H9 (cell line): ENCODE results near the gene SP140L. TPM values are rescaled to one million over a fixed set of nuclear protein-coding genes. Genes with fewer than 3 reads are reported as not detected.

Experiments
- DNase-seq: peaks from one replicate; pipeline ENCODE4 v3.0.0-alpha.2; 2017
- H2AFZ ChIP-seq: one replicate; pipeline ENCODE4 v1.6.1; 2013; ENCODE audit warnings: mild to moderate bottlenecking, low read length, control low read depth, moderate library complexity
- H2AK5ac ChIP-seq: 2 replicates; pipeline ENCODE4 v1.6.1; 2013; ENCODE audit warnings: low read length, control low read depth, mixed read lengths; ENCODE audit not compliant: insufficient read length
- H2BK120ac ChIP-seq: one replicate; pipeline ENCODE4 v1.6.1; 2013; ENCODE audit warnings: low read depth, mild to moderate bottlenecking, low read length, control low read depth, inconsistent platforms; ENCODE audit not compliant: poor library complexity, severe bottlenecking
- H2BK12ac ChIP-seq: 2 replicates; pipeline ENCODE4 v1.6.1; 2013; ENCODE audit warnings: low read length, control low read depth, mixed read lengths, low read depth; ENCODE audit not compliant: insufficient read length
- H2BK15ac ChIP-seq: 2 replicates; pipeline ENCODE4 v1.6.1; 2013; ENCODE audit warnings: low read depth, low read length, control low read depth
- H2BK20ac ChIP-seq: one replicate; pipeline ENCODE4 v1.6.1; 2013; ENCODE audit warnings: low read depth, mild to moderate bottlenecking, low read length, control low read depth, inconsistent platforms; ENCODE audit not compliant: poor library complexity, severe bottlenecking
- H2BK5ac ChIP-seq: 2 replicates; pipeline ENCODE4 v1.6.1; 2013; ENCODE audit warnings: low read length, control low read depth, mixed read lengths; ENCODE audit not compliant: insufficient read length
- H3K14ac ChIP-seq: 2 replicates; pipeline ENCODE4 v1.6.1; 2013; ENCODE audit warnings: low read length, control low read depth; ENCODE audit not compliant: insufficient read depth
- H3K18ac ChIP-seq: 2 replicates; pipeline ENCODE4 v1.6.1; 2013; ENCODE audit warnings: low read depth, mild to moderate bottlenecking, mixed read lengths, low read length, control low read depth; ENCODE audit not compliant: insufficient read length
- H3K23ac ChIP-seq: 2 replicates; pipeline ENCODE4 v1.6.1; 2013; ENCODE audit warnings: low read length, control low read depth, mixed read lengths, low read depth; ENCODE audit not compliant: insufficient read length
- H3K23me2 ChIP-seq: 2 replicates; pipeline ENCODE4 v1.6.1; 2013; ENCODE audit warnings: low read depth, mild to moderate bottlenecking, mixed read lengths, low read length, control low read depth; ENCODE audit not compliant: insufficient read length, poor library complexity, severe bottlenecking
- H3K27ac ChIP-seq: 2 replicates; pipeline ENCODE4 v1.5.1; 2013; ENCODE audit warnings: low read length, control low read depth, mixed read lengths, low read depth; ENCODE audit not compliant: insufficient read length
- H3K27me3 ChIP-seq: 2 replicates; pipeline ENCODE4 v1.6.1; 2013; ENCODE audit warnings: low read length, control low read depth, inconsistent platforms; ENCODE audit not compliant: insufficient read depth
- H3K4ac ChIP-seq: 2 replicates; pipeline ENCODE4 v1.6.1; 2013; ENCODE audit warnings: low read depth, mild to moderate bottlenecking, control low read depth, inconsistent platforms, low read length, moderate library complexity
- H3K4me1 ChIP-seq: 2 replicates; pipeline ENCODE4 v1.6.1; 2013; ENCODE audit warnings: low read length, control low read depth, inconsistent platforms; ENCODE audit not compliant: insufficient read depth
- H3K4me2 ChIP-seq: 2 replicates; pipeline ENCODE4 v1.6.1; 2013; ENCODE audit warnings: low read length, control low read depth, mixed read lengths; ENCODE audit not compliant: insufficient read length, insufficient read depth
- H3K56ac ChIP-seq: 2 replicates; pipeline ENCODE4 v1.6.1; 2013; ENCODE audit warnings: low read depth, mild to moderate bottlenecking, mixed read lengths, low read length, control low read depth; ENCODE audit not compliant: insufficient read length
- H3K79me1 ChIP-seq: 2 replicates; pipeline ENCODE4 v1.6.1; 2013; ENCODE audit warnings: low read depth, mild to moderate bottlenecking, moderate library complexity, low read length, control low read depth, inconsistent platforms; ENCODE audit not compliant: insufficient read depth, poor library complexity, severe bottlenecking
- H3K79me2 ChIP-seq: 2 replicates; pipeline ENCODE4 v1.6.1; 2013; ENCODE audit warnings: low read length, control low read depth, inconsistent platforms; ENCODE audit not compliant: insufficient read depth
- H3K9ac ChIP-seq: 2 replicates; pipeline ENCODE4 v1.6.1; 2013; ENCODE audit warnings: low read length, control low read depth, mixed read lengths; ENCODE audit not compliant: insufficient read length; ENCODE audit errors: extremely low read depth
- H3K9me3 ChIP-seq: one replicate; pipeline ENCODE4 v1.6.1; 2013; ENCODE audit warnings: low read depth, low read length, inconsistent platforms; ENCODE audit not compliant: control insufficient read depth
- H3T11ph ChIP-seq: one replicate; pipeline ENCODE4 v1.6.1; 2013; ENCODE audit warnings: mild to moderate bottlenecking, low read length, control low read depth, inconsistent platforms
- H4K20me1 ChIP-seq: one replicate; pipeline ENCODE4 v1.6.1; 2013; ENCODE audit not compliant: control insufficient read depth, insufficient read length, insufficient read depth
- H4K5ac ChIP-seq: 2 replicates; pipeline ENCODE4 v1.6.1; 2013; ENCODE audit warnings: low read depth, mild to moderate bottlenecking, mixed read lengths, low read length, control low read depth; ENCODE audit not compliant: insufficient read length
- H4K8ac ChIP-seq: replicated peaks from 2 replicates; pipeline ENCODE4 v1.6.1; 2013; ENCODE audit warnings: low read length, control low read depth, mixed read lengths, low read depth; ENCODE audit not compliant: insufficient read length
- H4K91ac ChIP-seq: 2 replicates; pipeline ENCODE4 v1.6.1; 2013; ENCODE audit warnings: low read depth, mild to moderate bottlenecking, moderate library complexity, mixed read lengths, low read length, control low read depth; ENCODE audit not compliant: insufficient read length
- H3K27ac Mint-ChIP-seq, 3 experiments: 2 replicates in 2 of 3; 3 replicates in 1 of 3; pipeline ENCODE4 v1.8.0; 2020 to 2021; ENCODE audit warnings: mixed read lengths in 3 of 3, mild to moderate bottlenecking in 1 of 3, moderate library complexity in 1 of 3
- H3K27me3 Mint-ChIP-seq: 2 replicates; pipeline ENCODE4 v1.8.0; 2021; ENCODE audit warnings: low read depth, mild to moderate bottlenecking, moderate library complexity, mixed read lengths
- H3K36me3 Mint-ChIP-seq, 3 experiments: 2 replicates in 2 of 3; 3 replicates in 1 of 3; pipeline ENCODE4 v1.8.0; 2020 to 2021; ENCODE audit warnings: low read depth in 3 of 3, mixed read lengths in 3 of 3; ENCODE audit not compliant: insufficient read depth in 1 of 3
- H3K4me1 Mint-ChIP-seq, 2 experiments: 2 replicates each; pipeline ENCODE4 v1.8.0; 2020; ENCODE audit warnings: mixed read lengths in 2 of 2
- H3K4me3 Mint-ChIP-seq, 2 experiments: 2 replicates in 1 of 2; 3 replicates in 1 of 2; pipeline ENCODE4 v1.8.0; 2020 to 2021; ENCODE audit warnings: mild to moderate bottlenecking in 2 of 2, mixed read lengths in 2 of 2, moderate library complexity in 1 of 2
- H3K9me3 Mint-ChIP-seq, 2 experiments: 2 replicates in 1 of 2; 3 replicates in 1 of 2; pipeline ENCODE4 v1.8.0; 2020; ENCODE audit warnings: mild to moderate bottlenecking in 2 of 2, mixed read lengths in 2 of 2, moderate library complexity in 1 of 2
- WGBS: extraction: QIAGEN DNeasy Blood & Tissue Kit; methylation state at CpG from one replicate; pipeline ENCODE4 v1.1.7; 2013; ENCODE audit warnings: missing lambda C conversion rate, low lambda C conversion rate, mixed read lengths; ENCODE audit not compliant: insufficient read length; ENCODE audit errors: extremely low coverage; 5-methylcytosine and 5-hydroxymethylcytosine counted together
- total RNA-seq: library from RNA; stranded (reverse); gene quantifications from 2 replicates; pipeline ENCODE4 v1.2.1, GENCODE V29; 2021
- TF ChIP-seq, protein P1 (sequence below): fragments of 200-600 bp; sonication (generic); conservative IDR thresholded peaks from 3 replicates; pipeline ENCODE4 v1.8.0; 2021; ENCODE audit warnings: antibody characterized with exemption, mild to moderate bottlenecking

SP140L gene
- total RNA-seq, 1 experiment from 2014 or later = 1.3 TPM

DNA sequence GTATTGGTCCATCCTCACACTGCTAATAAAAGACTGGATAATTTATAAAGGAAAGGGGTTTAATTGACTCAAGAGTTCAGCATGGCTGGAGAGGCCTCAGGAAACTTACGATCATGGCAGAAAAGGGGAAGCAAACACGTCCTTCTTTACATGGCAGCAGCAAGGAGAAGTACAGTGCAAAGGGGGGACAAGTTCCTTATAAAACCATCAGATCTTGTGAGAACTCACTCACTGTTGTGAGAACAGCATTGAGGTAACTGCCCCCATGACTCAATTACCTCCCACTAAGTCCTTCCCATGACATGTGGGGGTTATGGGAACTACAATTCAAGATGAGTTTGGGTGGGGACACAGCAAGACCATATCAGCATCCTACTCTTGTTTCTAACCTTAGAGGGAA lies 126.0 kb downstream of the SP140L start:
- no peak overlapping the region for H2BK20ac ChIP-seq
- H2BK15ac ChIP-seq = no peak overlapping the region
- no peak overlapping the region for H4K5ac ChIP-seq
- H3K4me1 ChIP-seq = peaks cover 3% of the 10 kb centered on the region; the same call in 1 of the 2 replicates
- no peak overlapping the region for H2BK120ac ChIP-seq
- H3T11ph ChIP-seq = no peak overlapping the region
- no peak overlapping the region for H2AK5ac ChIP-seq
- no peak overlapping the region for H2BK5ac ChIP-seq
- H2AFZ ChIP-seq = no peak overlapping the region
- H3K9ac ChIP-seq = no peak overlapping the region
- H3K23me2 ChIP-seq = no peaks in the 10 kb centered on the region
- no CpG with 5 or more reads among the region's 2 CpGs for WGBS
- H3K9me3 ChIP-seq = no peaks in the 10 kb centered on the region
- H2BK12ac ChIP-seq = no peak overlapping the region
- no peak overlapping the region for H3K27ac ChIP-seq
- no peak for DNase-seq
- no peak overlapping the region for H3K14ac ChIP-seq
- no peak overlapping the region for H3K23ac ChIP-seq
- no peak overlapping the region for H3K18ac ChIP-seq
- Mint-ChIP-seq H3K9me3 (peaks cover 6 to 8% of the 10 kb centered on the region in 2 experiments; a peak in 4 of 5 replicates), H3K27me3 (no peaks in the 10 kb centered on the region), H3K36me3 (peaks cover 0 to 10% (median 0%) of the 10 kb centered on the region in 3 experiments; a peak in 2 of 7 replicates), H3K4me3 (no peak overlapping the region), H3K4me1 (peaks cover 10 to 11% of the 10 kb centered on the region in 2 experiments), H3K27ac (no peak overlapping the region)
- H3K27me3 ChIP-seq = no peaks in the 10 kb centered on the region
- H4K20me1 ChIP-seq = no peaks in the 10 kb centered on the region
- TF ChIP-seq, protein P1, sequence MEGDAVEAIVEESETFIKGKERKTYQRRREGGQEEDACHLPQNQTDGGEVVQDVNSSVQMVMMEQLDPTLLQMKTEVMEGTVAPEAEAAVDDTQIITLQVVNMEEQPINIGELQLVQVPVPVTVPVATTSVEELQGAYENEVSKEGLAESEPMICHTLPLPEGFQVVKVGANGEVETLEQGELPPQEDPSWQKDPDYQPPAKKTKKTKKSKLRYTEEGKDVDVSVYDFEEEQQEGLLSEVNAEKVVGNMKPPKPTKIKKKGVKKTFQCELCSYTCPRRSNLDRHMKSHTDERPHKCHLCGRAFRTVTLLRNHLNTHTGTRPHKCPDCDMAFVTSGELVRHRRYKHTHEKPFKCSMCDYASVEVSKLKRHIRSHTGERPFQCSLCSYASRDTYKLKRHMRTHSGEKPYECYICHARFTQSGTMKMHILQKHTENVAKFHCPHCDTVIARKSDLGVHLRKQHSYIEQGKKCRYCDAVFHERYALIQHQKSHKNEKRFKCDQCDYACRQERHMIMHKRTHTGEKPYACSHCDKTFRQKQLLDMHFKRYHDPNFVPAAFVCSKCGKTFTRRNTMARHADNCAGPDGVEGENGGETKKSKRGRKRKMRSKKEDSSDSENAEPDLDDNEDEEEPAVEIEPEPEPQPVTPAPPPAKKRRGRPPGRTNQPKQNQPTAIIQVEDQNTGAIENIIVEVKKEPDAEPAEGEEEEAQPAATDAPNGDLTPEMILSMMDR = no peak
- H3K56ac ChIP-seq = no peak overlapping the region
- H3K79me1 ChIP-seq = no peaks in the 10 kb centered on the region
- H3K4me2 ChIP-seq = no peak overlapping the region
- H3K79me2 ChIP-seq = no peaks in the 10 kb centered on the region
- H4K8ac ChIP-seq = no peak overlapping the region
- no peak overlapping the region for H3K4ac ChIP-seq
- no peak overlapping the region for H4K91ac ChIP-seq

Other genes starting within 250 kb of the SP140L start
- 2.9 and 3.7 TPM in 2 replicates for gene SP110, start 107.2 kb upstream of the SP140L start, total RNA-seq
- gene SP140, start 101.5 kb upstream of the SP140L start, total RNA-seq = 0.31 and 0.70 TPM in 2 replicates
- gene SP100, start 89.0 kb downstream of the SP140L start, total RNA-seq = 0.28 and 0.86 TPM in 2 replicates